H9 (cell line): ENCODE results near the gene PCSK1N. TPM values are rescaled to one million over a fixed set of nuclear protein-coding genes. Genes with fewer than 3 reads are reported as not detected.
"Not testable (repeated sequence)": the region's sequence is repeated elsewhere in the genome, so short reads cannot be mapped to it uniquely, and the experiment has no call there.

Source experiments
- DNase-seq: peaks from one replicate; pipeline ENCODE4 v3.0.0-alpha.2; 2017
- H2AFZ ChIP-seq: one replicate; pipeline ENCODE4 v1.6.1; 2013; ENCODE audit warnings: mild to moderate bottlenecking, low read length, control low read depth, moderate library complexity
- H2AK5ac ChIP-seq: 2 replicates; pipeline ENCODE4 v1.6.1; 2013; ENCODE audit warnings: low read length, control low read depth, mixed read lengths; ENCODE audit not compliant: insufficient read length
- H2BK120ac ChIP-seq: one replicate; pipeline ENCODE4 v1.6.1; 2013; ENCODE audit warnings: low read depth, mild to moderate bottlenecking, low read length, control low read depth, inconsistent platforms; ENCODE audit not compliant: poor library complexity, severe bottlenecking
- H2BK12ac ChIP-seq: 2 replicates; pipeline ENCODE4 v1.6.1; 2013; ENCODE audit warnings: low read length, control low read depth, mixed read lengths, low read depth; ENCODE audit not compliant: insufficient read length
- H2BK15ac ChIP-seq: 2 replicates; pipeline ENCODE4 v1.6.1; 2013; ENCODE audit warnings: low read depth, low read length, control low read depth
- H2BK20ac ChIP-seq: one replicate; pipeline ENCODE4 v1.6.1; 2013; ENCODE audit warnings: low read depth, mild to moderate bottlenecking, low read length, control low read depth, inconsistent platforms; ENCODE audit not compliant: poor library complexity, severe bottlenecking
- H2BK5ac ChIP-seq: 2 replicates; pipeline ENCODE4 v1.6.1; 2013; ENCODE audit warnings: low read length, control low read depth, mixed read lengths; ENCODE audit not compliant: insufficient read length
- H3K14ac ChIP-seq: 2 replicates; pipeline ENCODE4 v1.6.1; 2013; ENCODE audit warnings: low read length, control low read depth; ENCODE audit not compliant: insufficient read depth
- H3K18ac ChIP-seq: 2 replicates; pipeline ENCODE4 v1.6.1; 2013; ENCODE audit warnings: low read depth, mild to moderate bottlenecking, mixed read lengths, low read length, control low read depth; ENCODE audit not compliant: insufficient read length
- H3K23ac ChIP-seq: 2 replicates; pipeline ENCODE4 v1.6.1; 2013; ENCODE audit warnings: low read length, control low read depth, mixed read lengths, low read depth; ENCODE audit not compliant: insufficient read length
- H3K23me2 ChIP-seq: 2 replicates; pipeline ENCODE4 v1.6.1; 2013; ENCODE audit warnings: low read depth, mild to moderate bottlenecking, mixed read lengths, low read length, control low read depth; ENCODE audit not compliant: insufficient read length, poor library complexity, severe bottlenecking
- H3K27ac ChIP-seq: 2 replicates; pipeline ENCODE4 v1.5.1; 2013; ENCODE audit warnings: low read length, control low read depth, mixed read lengths, low read depth; ENCODE audit not compliant: insufficient read length
- H3K27me3 ChIP-seq: 2 replicates; pipeline ENCODE4 v1.6.1; 2013; ENCODE audit warnings: low read length, control low read depth, inconsistent platforms; ENCODE audit not compliant: insufficient read depth
- H3K4ac ChIP-seq: 2 replicates; pipeline ENCODE4 v1.6.1; 2013; ENCODE audit warnings: low read depth, mild to moderate bottlenecking, control low read depth, inconsistent platforms, low read length, moderate library complexity
- H3K4me1 ChIP-seq: 2 replicates; pipeline ENCODE4 v1.6.1; 2013; ENCODE audit warnings: low read length, control low read depth, inconsistent platforms; ENCODE audit not compliant: insufficient read depth
- H3K4me2 ChIP-seq: 2 replicates; pipeline ENCODE4 v1.6.1; 2013; ENCODE audit warnings: low read length, control low read depth, mixed read lengths; ENCODE audit not compliant: insufficient read length, insufficient read depth
- H3K56ac ChIP-seq: 2 replicates; pipeline ENCODE4 v1.6.1; 2013; ENCODE audit warnings: low read depth, mild to moderate bottlenecking, mixed read lengths, low read length, control low read depth; ENCODE audit not compliant: insufficient read length
- H3K79me1 ChIP-seq: 2 replicates; pipeline ENCODE4 v1.6.1; 2013; ENCODE audit warnings: low read depth, mild to moderate bottlenecking, moderate library complexity, low read length, control low read depth, inconsistent platforms; ENCODE audit not compliant: insufficient read depth, poor library complexity, severe bottlenecking
- H3K79me2 ChIP-seq: 2 replicates; pipeline ENCODE4 v1.6.1; 2013; ENCODE audit warnings: low read length, control low read depth, inconsistent platforms; ENCODE audit not compliant: insufficient read depth
- H3K9ac ChIP-seq: 2 replicates; pipeline ENCODE4 v1.6.1; 2013; ENCODE audit warnings: low read length, control low read depth, mixed read lengths; ENCODE audit not compliant: insufficient read length; ENCODE audit errors: extremely low read depth
- H3K9me3 ChIP-seq: one replicate; pipeline ENCODE4 v1.6.1; 2013; ENCODE audit warnings: low read depth, low read length, inconsistent platforms; ENCODE audit not compliant: control insufficient read depth
- H3T11ph ChIP-seq: one replicate; pipeline ENCODE4 v1.6.1; 2013; ENCODE audit warnings: mild to moderate bottlenecking, low read length, control low read depth, inconsistent platforms
- H4K20me1 ChIP-seq: one replicate; pipeline ENCODE4 v1.6.1; 2013; ENCODE audit not compliant: control insufficient read depth, insufficient read length, insufficient read depth
- H4K5ac ChIP-seq: 2 replicates; pipeline ENCODE4 v1.6.1; 2013; ENCODE audit warnings: low read depth, mild to moderate bottlenecking, mixed read lengths, low read length, control low read depth; ENCODE audit not compliant: insufficient read length
- H4K8ac ChIP-seq: replicated peaks from 2 replicates; pipeline ENCODE4 v1.6.1; 2013; ENCODE audit warnings: low read length, control low read depth, mixed read lengths, low read depth; ENCODE audit not compliant: insufficient read length
- H4K91ac ChIP-seq: 2 replicates; pipeline ENCODE4 v1.6.1; 2013; ENCODE audit warnings: low read depth, mild to moderate bottlenecking, moderate library complexity, mixed read lengths, low read length, control low read depth; ENCODE audit not compliant: insufficient read length
- H3K27ac Mint-ChIP-seq, 3 experiments: 2 replicates in 2 of 3; 3 replicates in 1 of 3; pipeline ENCODE4 v1.8.0; 2020 to 2021; ENCODE audit warnings: mixed read lengths in 3 of 3, mild to moderate bottlenecking in 1 of 3, moderate library complexity in 1 of 3
- H3K27me3 Mint-ChIP-seq: 2 replicates; pipeline ENCODE4 v1.8.0; 2021; ENCODE audit warnings: low read depth, mild to moderate bottlenecking, moderate library complexity, mixed read lengths
- H3K36me3 Mint-ChIP-seq, 3 experiments: 2 replicates in 2 of 3; 3 replicates in 1 of 3; pipeline ENCODE4 v1.8.0; 2020 to 2021; ENCODE audit warnings: low read depth in 3 of 3, mixed read lengths in 3 of 3; ENCODE audit not compliant: insufficient read depth in 1 of 3
- H3K4me1 Mint-ChIP-seq, 2 experiments: 2 replicates each; pipeline ENCODE4 v1.8.0; 2020; ENCODE audit warnings: mixed read lengths in 2 of 2
- H3K4me3 Mint-ChIP-seq, 2 experiments: 2 replicates in 1 of 2; 3 replicates in 1 of 2; pipeline ENCODE4 v1.8.0; 2020 to 2021; ENCODE audit warnings: mild to moderate bottlenecking in 2 of 2, mixed read lengths in 2 of 2, moderate library complexity in 1 of 2
- H3K9me3 Mint-ChIP-seq, 2 experiments: 2 replicates in 1 of 2; 3 replicates in 1 of 2; pipeline ENCODE4 v1.8.0; 2020; ENCODE audit warnings: mild to moderate bottlenecking in 2 of 2, mixed read lengths in 2 of 2, moderate library complexity in 1 of 2
- CTCF ChIP-seq: fragments of 200-600 bp; sonication (generic); conservative IDR thresholded peaks from 3 replicates; pipeline ENCODE4 v1.8.0; 2021; ENCODE audit warnings: antibody characterized with exemption, mild to moderate bottlenecking
- WGBS: extraction: QIAGEN DNeasy Blood & Tissue Kit; methylation state at CpG from one replicate; pipeline ENCODE4 v1.1.7; 2013; ENCODE audit warnings: missing lambda C conversion rate, low lambda C conversion rate, mixed read lengths; ENCODE audit not compliant: insufficient read length; ENCODE audit errors: extremely low coverage; 5-methylcytosine and 5-hydroxymethylcytosine counted together
- total RNA-seq: library from RNA; stranded (reverse); gene quantifications from 2 replicates; pipeline ENCODE4 v1.2.1, GENCODE V29; 2021

The PCSK1N gene
- total RNA-seq, 1 experiment from 2014 or later: 3.9 TPM

GRCh38 chrX:48823053-48823452, 12.4 kb downstream of the PCSK1N start:
- H3K9me3 Mint-ChIP-seq: peaks cover 62 to 82% of the 10 kb centered on the region in 2 experiments
- H4K20me1 ChIP-seq: no peaks in the 10 kb centered on the region
- H3K27me3 ChIP-seq: no peaks in the 10 kb centered on the region
- H3K4ac ChIP-seq: no peak overlapping the region
- H3K36me3 Mint-ChIP-seq: peaks cover 32 to 68% (median 53%) of the 10 kb centered on the region in 3 experiments
- H3T11ph ChIP-seq: no peak overlapping the region
- H3K9me3 ChIP-seq: peaks cover 20% of the 10 kb centered on the region
- H3K4me1 Mint-ChIP-seq: peaks cover 0 to 6% of the 10 kb centered on the region in 2 experiments; a peak in 3 of 4 replicates
- no peak overlapping the region for H2BK15ac ChIP-seq
- H2AK5ac ChIP-seq: no peak overlapping the region
- no peak overlapping the region for H3K9ac ChIP-seq
- DNase-seq: no peak
- H4K5ac ChIP-seq: no peak overlapping the region
- no peaks in the 10 kb centered on the region for H3K79me2 ChIP-seq
- peaks cover 1% of the 10 kb centered on the region for H3K27me3 Mint-ChIP-seq
- no peak overlapping the region for H4K8ac ChIP-seq
- no peaks in the 10 kb centered on the region for H3K23me2 ChIP-seq
- no CpG with 5 or more reads among the region's 6 CpGs for WGBS
- no peak overlapping the region for H3K27ac Mint-ChIP-seq
- H3K18ac ChIP-seq: no peak overlapping the region
- no peaks in the 10 kb centered on the region for H3K4me1 ChIP-seq
- no peak overlapping the region for H3K23ac ChIP-seq
- H2BK5ac ChIP-seq: no peak overlapping the region
- H2BK120ac ChIP-seq: no peak overlapping the region
- H4K91ac ChIP-seq: no peak overlapping the region
- H3K79me1 ChIP-seq: no peaks in the 10 kb centered on the region
- H2AFZ ChIP-seq: no peak overlapping the region
- no peak for TF ChIP-seq CTCF
- H2BK20ac ChIP-seq: no peak overlapping the region
- H3K27ac ChIP-seq: no peak overlapping the region
- H3K4me3 Mint-ChIP-seq: no peak overlapping the region
- no peak overlapping the region for H3K4me2 ChIP-seq
- no peak overlapping the region for H3K14ac ChIP-seq
- no peak overlapping the region for H2BK12ac ChIP-seq
- H3K56ac ChIP-seq: no peak overlapping the region

DNA sequence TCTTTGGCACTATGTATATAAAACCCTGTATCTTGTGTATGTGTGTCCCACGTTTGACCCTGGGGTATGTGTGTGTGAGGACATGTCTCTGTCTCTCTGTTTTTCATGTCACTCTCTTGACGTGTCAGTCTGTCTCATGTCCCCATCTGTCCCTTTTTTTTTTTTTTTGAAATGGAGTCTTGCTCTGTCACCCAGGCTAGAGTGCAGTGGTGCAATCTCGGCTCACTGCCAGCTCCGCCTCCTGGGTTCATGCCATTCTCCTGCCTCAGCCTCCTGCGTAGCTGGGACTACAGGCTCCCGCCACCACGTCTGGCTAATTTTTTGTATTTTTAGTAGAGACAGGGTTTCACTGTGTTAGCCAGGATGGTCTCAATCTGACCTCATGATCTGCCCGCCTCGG, 16.0 kb downstream of the PCSK1N start:
- not testable (repeated sequence) for H3K27ac Mint-ChIP-seq, H3K23me2 ChIP-seq
- no CpG with 5 or more reads among the region's 9 CpGs for WGBS

More for the DNA sequence above, 16.0 kb downstream of the PCSK1N start:
- H3K27me3 Mint-ChIP-seq, H3K56ac ChIP-seq, H3K4me2 ChIP-seq, H3K79me2 ChIP-seq, H4K8ac ChIP-seq, H3K23ac ChIP-seq, H4K20me1 ChIP-seq, H3K18ac ChIP-seq, H3K14ac ChIP-seq, H3K27me3 ChIP-seq, H3K4me1 Mint-ChIP-seq, H2BK120ac ChIP-seq, H2BK20ac ChIP-seq, H2BK15ac ChIP-seq, H2BK12ac ChIP-seq, DNase-seq, H3K4ac ChIP-seq, H2AFZ ChIP-seq, H3K79me1 ChIP-seq, H3K4me1 ChIP-seq, H3K9ac ChIP-seq, H4K5ac ChIP-seq, H2AK5ac ChIP-seq, H2BK5ac ChIP-seq, H4K91ac ChIP-seq, H3T11ph ChIP-seq, H3K27ac ChIP-seq, H3K4me3 Mint-ChIP-seq: not testable (repeated sequence)
- Mint-ChIP-seq H3K36me3 (peaks cover 12 to 53% (median 49%) of the 10 kb centered on the region in 3 experiments), H3K9me3 (peaks cover 55 to 80% of the 10 kb centered on the region in 2 experiments)
- H3K9me3 ChIP-seq: peaks cover 29% of the 10 kb centered on the region
